Activated CD4-positive, alpha-beta memory T cell treated with anti-CD3 and anti-CD28 coated beads for 36 hours (primary cell): Measurements from ENCODE around the gene BAZ2A. TPM values are rescaled to one million over a fixed set of nuclear protein-coding genes. Genes with fewer than 3 reads are reported as not detected.
A peak's percentile ranks its signal among the peaks of the same experiment; 100 is the strongest.
"Not testable (repeated sequence)": the region's sequence is repeated elsewhere in the genome, so short reads cannot be mapped to it uniquely, and the experiment has no call there.

Experiments
- CTCF ChIA-PET: fragments of 350-600 bp; sonication (Branson Sonifier 250); formaldehyde crosslinking; loops from one replicate; lab custom pipeline; 2021; ENCODE audit warnings: antibody characterized with exemption, inconsistent platforms; lab: Charles Lee
- POLR2A ChIA-PET: fragments of 350-600 bp; sonication (Branson Sonifier 250); formaldehyde crosslinking; loops from one replicate; lab custom pipeline; 2021; ENCODE audit warnings: antibody characterized with exemption; lab: Charles Lee
- DNase-seq: peaks from one replicate; pipeline ENCODE4 v3.0.0-alpha.2; 2020
- H3K27ac Mint-ChIP-seq: one replicate; pipeline ENCODE4 v1.8.0; 2021; ENCODE audit warnings: mixed read lengths
- H3K27me3 Mint-ChIP-seq: one replicate; pipeline ENCODE4 v1.8.0; 2021; ENCODE audit warnings: mixed read lengths
- H3K36me3 Mint-ChIP-seq: one replicate; pipeline ENCODE4 v1.8.0; 2021; ENCODE audit warnings: mixed read lengths
- H3K4me1 Mint-ChIP-seq: one replicate; pipeline ENCODE4 v1.8.0; 2021; ENCODE audit warnings: low read depth, mixed read lengths
- H3K4me3 Mint-ChIP-seq: one replicate; pipeline ENCODE4 v1.8.0; 2021; ENCODE audit warnings: mild to moderate bottlenecking, mixed read lengths
- H3K9me3 Mint-ChIP-seq: one replicate; pipeline ENCODE4 v1.8.0; 2021; ENCODE audit warnings: mixed read lengths
- intact Hi-C: fragments of 100-400 bp; cut with micrococcal nuclease; formaldehyde crosslinking; loops from one replicate; pipeline ENCODE4 v1.15.1; 2023
- total RNA-seq, 2 experiments: library from RNA; stranded (reverse); gene quantifications; one replicate each; pipeline ENCODE4 v1.2.3, GENCODE V29; 2021

Gene BAZ2A
- total RNA-seq, 2 experiments from 2014 or later = 90.7 to 111 TPM

DNA sequence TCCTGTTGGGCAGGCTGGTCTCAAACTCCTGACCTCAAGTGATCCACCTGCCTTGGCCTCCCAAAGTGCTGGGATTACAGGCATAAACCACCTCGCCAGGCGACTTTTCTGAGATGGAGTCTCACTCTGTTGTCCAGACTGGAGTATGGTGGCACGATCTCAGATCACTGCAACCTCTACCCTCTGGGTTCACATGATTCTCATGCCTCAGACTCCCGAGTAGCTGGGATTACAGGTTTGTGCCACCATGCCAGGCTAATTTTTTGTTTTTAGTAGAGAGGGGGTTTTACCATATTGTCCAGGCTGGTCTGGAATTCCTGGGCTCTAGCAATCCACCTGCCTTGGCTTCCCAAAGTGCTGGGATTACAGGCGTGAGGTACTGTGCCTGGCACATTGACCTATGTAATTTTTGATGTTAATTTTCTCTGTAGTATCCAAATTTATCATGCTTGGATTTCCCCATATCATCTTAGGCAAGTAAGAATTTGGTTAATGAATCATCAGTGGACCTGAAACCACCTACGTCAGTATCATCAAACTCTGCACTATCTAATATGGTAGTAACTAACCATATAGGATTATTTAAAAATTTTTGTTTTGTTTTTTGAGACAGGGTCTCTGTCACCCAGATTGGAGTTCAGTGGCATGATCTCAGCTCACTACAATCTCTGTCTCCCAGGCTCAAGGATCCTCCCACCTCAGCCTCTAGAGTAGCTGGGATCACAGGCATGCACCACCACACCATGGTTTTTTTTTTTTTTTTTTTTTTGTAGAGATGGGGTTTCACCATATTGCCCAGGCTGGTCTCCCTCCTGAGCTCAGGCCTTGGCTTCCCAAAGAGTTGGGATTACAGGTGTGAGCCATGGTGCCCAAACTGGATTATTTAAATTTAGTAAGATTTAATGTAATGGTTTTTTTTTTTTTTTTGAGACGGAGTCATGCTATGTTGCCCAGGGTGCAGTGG is 27.6 kb upstream of the BAZ2A start:
- intact Hi-C loops = no loop called here
- H3K9me3 Mint-ChIP-seq = peaks cover 18% of the 10 kb centered on the region
- peak overlapping the region; percentile 73 for H3K27ac Mint-ChIP-seq
- ChIA-PET POLR2A (interaction anchor here (0.6 to 1.6 kb wide), 9 partner anchors 12 to 88 kb away, joined by 3 to 6 read pairs (median 3); partner anchors contain the start of genes ATP5F1B and PTGES3), CTCF (interaction anchor here (0.6 to 1.0 kb wide), 5 partner anchors 10 to 31 kb away, joined by 3 to 5 read pairs (median 3); partner anchors contain the start of genes ATP5F1B and PTGES3)
- peak; percentile 24 for DNase-seq
- H3K27me3 Mint-ChIP-seq = no peaks in the 10 kb centered on the region
- peaks cover 13% of the 10 kb centered on the region for H3K36me3 Mint-ChIP-seq
- H3K4me3 Mint-ChIP-seq = no peak overlapping the region
- peaks cover 20% of the 10 kb centered on the region for H3K4me1 Mint-ChIP-seq

DNA sequence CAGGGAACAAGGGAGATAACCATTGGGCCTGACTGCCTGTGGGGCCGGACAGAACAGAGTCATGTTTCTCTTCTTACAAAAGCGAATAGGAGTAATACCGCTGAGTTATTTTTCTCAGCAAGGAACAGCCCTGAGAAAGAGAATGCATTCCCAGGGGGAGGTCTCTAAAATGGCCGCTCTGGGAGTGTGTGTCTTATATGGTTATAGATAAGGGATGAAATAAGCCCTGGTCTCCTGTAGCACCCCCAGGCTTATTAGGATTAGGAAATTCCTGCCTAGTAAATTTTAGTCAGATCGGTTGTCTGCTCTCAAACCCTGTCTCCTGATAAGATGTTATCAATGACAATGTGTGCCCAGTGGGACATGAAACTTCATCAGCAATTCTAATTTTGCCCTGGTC is 23.7 kb upstream of the BAZ2A start:
- CTCF ChIA-PET, H3K27me3 Mint-ChIP-seq, POLR2A ChIA-PET, intact Hi-C loops, H3K27ac Mint-ChIP-seq, H3K4me3 Mint-ChIP-seq: not testable (repeated sequence)
- Mint-ChIP-seq H3K4me1 (peaks cover 12% of the 10 kb centered on the region), H3K9me3 (peaks cover 19% of the 10 kb centered on the region), H3K36me3 (peaks cover 14% of the 10 kb centered on the region)
- DNase-seq = peak; percentile 15

DNA sequence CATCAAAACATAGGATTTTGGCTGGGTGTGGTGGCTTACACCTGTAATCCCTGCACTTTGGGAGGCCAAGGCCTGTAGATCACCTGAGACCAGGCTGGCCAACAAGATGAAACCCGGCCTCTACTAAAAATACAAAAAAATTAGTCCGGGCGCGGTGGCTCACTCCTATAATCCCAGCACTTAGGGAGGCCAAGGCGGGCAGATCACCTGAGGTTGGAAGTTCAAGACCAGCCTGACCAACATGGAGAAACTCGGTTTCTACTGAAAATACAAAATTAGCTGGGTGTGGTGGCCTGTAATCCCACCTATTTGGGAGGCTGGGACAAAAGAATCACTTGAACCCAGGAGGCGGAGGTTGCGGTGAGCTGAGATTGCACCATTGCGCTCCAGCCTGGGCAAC is 17.9 kb upstream of the BAZ2A start:
- H3K4me3 Mint-ChIP-seq, CTCF ChIA-PET, H3K27ac Mint-ChIP-seq, H3K9me3 Mint-ChIP-seq, H3K27me3 Mint-ChIP-seq: not testable (repeated sequence)
- POLR2A ChIA-PET = interaction anchor here (0.8 kb wide), 1 partner anchor 32 kb away, joined by 3 read pairs; no protein-coding TSS in a partner anchor
- DNase-seq = peak; percentile 1
- Mint-ChIP-seq H3K4me1 (peaks cover 22% of the 10 kb centered on the region), H3K36me3 (peaks cover 33% of the 10 kb centered on the region)
- intact Hi-C loops = loop anchor here (5.0 kb wide), 1 partner anchor 464 kb away; the partner anchor contains the start of gene STAT6

DNA sequence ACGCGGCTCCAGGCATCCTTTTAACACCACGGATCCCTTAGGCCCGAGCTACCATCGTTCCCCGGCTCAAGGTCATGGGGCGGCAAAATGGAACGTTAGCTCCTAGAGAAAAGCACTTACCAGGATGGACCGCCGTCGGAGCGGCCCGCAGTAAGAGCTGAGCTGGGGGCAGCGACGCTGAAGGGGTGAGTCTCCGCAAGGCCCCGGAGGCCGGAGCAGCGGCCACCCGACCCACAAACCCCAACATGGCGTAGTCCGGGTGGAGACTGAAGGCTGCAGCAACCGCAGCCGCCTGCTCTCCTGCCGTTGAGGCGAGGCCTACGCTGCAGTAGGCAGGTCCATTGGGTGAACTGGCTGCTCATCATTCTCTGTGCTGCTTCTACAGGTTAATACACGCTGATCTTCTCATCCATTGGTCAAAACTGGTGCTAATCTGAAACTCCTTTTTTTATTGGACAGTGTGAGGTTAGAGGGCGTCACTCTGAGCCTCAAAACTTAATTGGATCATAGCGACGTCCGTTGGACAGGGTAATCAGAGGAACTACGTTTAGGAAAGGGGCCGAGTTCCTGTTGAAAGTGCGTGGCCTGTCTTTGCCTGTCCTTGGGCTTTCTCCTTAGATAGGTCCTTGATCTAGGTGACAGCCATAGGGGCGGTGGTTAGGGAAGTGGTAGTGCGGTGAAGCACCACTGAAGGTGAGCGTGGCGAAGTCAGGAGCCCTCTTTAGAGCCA is 15.8 kb upstream of the BAZ2A start, which contains the start of gene ATP5F1B:
ATP5F1B (minus strand) TSS at position 268 of the 730 bp plus-strand sequence; CDS start at position 247, 21 bp downstream.
- intact Hi-C loops = loop anchor here (1.0 to 5.0 kb wide), 6 partner anchors 10 to 466 kb away; partner anchors contain the start of genes NACA, PTGES3 and STAT6
- Mint-ChIP-seq H3K4me3 (peak within 1 kb of the TSS; percentile 96), H3K27me3 (no peaks in the 10 kb centered on the region), H3K27ac (peak within 1 kb of the TSS; percentile 98), H3K36me3 (peaks cover 46% of the 10 kb centered on the region), H3K9me3 (no peaks in the 10 kb centered on the region), H3K4me1 (peaks cover 32% of the 10 kb centered on the region)
- peak; percentile 96 for DNase-seq
- ChIA-PET CTCF (interaction anchor here (0.6 to 2.5 kb wide), 5 partner anchors 10 to 420 kb away, joined by 3 to 39 read pairs (median 3); no protein-coding TSS in a partner anchor), POLR2A (interaction anchor here (0.7 to 4.1 kb wide), 11 partner anchors 10 to 527 kb away, joined by 3 to 36 read pairs (median 4); partner anchors contain the start of genes BAZ2A, NACA, PTGES3 and ZC3H10)

DNA sequence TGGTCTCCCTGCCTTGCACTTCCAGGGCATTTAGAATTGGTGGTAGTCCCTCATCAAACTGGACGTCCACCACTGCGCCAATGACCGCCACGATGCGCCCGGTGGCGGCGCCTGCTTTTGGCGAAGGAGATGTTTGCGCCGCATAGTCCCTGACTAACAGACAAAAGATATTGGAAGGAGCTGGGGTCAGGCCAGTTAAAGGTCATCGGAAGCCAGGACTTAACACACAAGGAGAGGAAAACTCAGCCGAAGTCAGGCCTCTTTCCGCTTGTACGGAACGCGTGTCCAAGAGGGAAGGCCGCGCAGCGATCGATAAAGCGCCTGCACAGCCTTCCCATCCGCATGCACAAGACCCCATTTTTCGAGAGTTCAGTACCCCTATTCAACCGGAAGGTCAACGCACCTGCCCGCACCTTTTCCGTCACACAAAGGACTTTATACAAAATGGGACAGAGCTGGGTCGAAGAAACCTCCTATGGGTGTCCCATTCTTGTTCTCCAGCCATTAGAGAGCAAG is 15.1 kb upstream of the BAZ2A start:
- peaks cover 34% of the 10 kb centered on the region for H3K4me1 Mint-ChIP-seq
- DNase-seq = peak; percentile 16
- no peaks in the 10 kb centered on the region for H3K9me3 Mint-ChIP-seq
- peaks cover 50% of the 10 kb centered on the region for H3K36me3 Mint-ChIP-seq
- H3K27me3 Mint-ChIP-seq = no peaks in the 10 kb centered on the region
- CTCF ChIA-PET = interaction anchor here (0.5 to 2.5 kb wide), 4 partner anchors 9 to 261 kb away, joined by 3 to 39 read pairs (median 4); no protein-coding TSS in a partner anchor
- H3K27ac Mint-ChIP-seq = peak overlapping the region; percentile 98
- POLR2A ChIA-PET = interaction anchor here (0.7 to 4.1 kb wide), 9 partner anchors 9 to 527 kb away, joined by 3 to 36 read pairs (median 4); partner anchors contain the start of genes BAZ2A, NACA and ZC3H10
- intact Hi-C loops = loop anchor here (5.0 kb wide), 1 partner anchor 467 kb away; the partner anchor contains the start of gene STAT6
- peak overlapping the region; percentile 96 for H3K4me3 Mint-ChIP-seq

DNA sequence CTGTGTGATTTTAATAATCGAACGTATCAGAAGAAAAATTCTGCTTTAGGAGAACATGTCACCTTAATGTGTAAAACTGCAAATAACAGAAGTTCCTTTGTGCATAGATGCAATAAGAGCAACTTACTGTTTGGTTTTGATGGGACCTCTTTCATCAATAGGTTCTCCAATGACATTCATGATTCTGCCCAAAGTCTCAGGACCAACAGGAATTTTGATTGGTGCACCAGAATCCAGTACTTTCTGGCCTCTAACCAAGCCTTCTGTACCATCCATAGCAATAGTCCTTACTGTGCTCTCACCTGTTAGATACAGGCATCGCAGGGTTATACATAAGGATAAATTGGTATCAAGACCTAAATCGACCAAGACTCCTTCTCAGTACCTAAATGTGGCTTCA is 14.5 kb upstream of the BAZ2A start:
- POLR2A ChIA-PET = interaction anchor here (0.5 to 4.1 kb wide), 6 partner anchors 9 to 526 kb away, joined by 3 to 36 read pairs (median 6); partner anchors contain the start of genes BAZ2A and ZC3H10
- H3K27me3 Mint-ChIP-seq = no peaks in the 10 kb centered on the region
- DNase-seq = no peak
- H3K27ac Mint-ChIP-seq = peak overlapping the region; percentile 98
- H3K9me3 Mint-ChIP-seq = no peaks in the 10 kb centered on the region
- CTCF ChIA-PET = interaction anchor here (2.5 kb wide), 1 partner anchor 9 kb away, joined by 39 read pairs; no protein-coding TSS in a partner anchor
- intact Hi-C loops = loop anchor here (5.0 kb wide), 1 partner anchor 468 kb away; the partner anchor contains the start of gene STAT6
- H3K36me3 Mint-ChIP-seq = peaks cover 54% of the 10 kb centered on the region
- H3K4me3 Mint-ChIP-seq = peak overlapping the region; percentile 96
- peaks cover 34% of the 10 kb centered on the region for H3K4me1 Mint-ChIP-seq

DNA sequence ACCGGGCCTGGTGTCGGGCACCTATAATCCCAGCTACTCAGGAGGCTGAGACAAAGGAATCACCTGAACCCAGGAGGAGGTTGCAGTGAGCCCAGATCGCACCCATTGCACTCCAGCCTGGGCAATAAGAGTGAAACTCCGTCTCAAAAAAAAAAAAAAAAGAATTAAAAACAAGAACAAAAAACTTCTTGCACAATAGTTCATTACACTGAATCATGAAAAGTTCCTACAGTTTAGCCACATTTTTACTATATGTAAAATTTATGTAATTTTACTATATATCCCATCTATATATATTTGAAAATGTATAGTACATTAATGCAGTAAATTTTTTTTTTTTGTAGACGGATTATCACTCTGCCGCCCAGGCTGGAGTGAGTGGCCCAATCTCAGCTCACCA is 11.1 kb upstream of the BAZ2A start:
- intact Hi-C loops = no loop called here
- no peak for DNase-seq
- peak overlapping the region; percentile 13 for H3K27ac Mint-ChIP-seq
- H3K36me3 Mint-ChIP-seq = peaks cover 73% of the 10 kb centered on the region
- H3K9me3 Mint-ChIP-seq = no peaks in the 10 kb centered on the region
- no peaks in the 10 kb centered on the region for H3K27me3 Mint-ChIP-seq
- ChIA-PET POLR2A (no interaction called here), CTCF (interaction anchor here (0.7 kb wide), 1 partner anchor 27 kb away, joined by 3 read pairs; no protein-coding TSS in a partner anchor)
- H3K4me3 Mint-ChIP-seq = no peak overlapping the region
- peaks cover 48% of the 10 kb centered on the region for H3K4me1 Mint-ChIP-seq

DNA sequence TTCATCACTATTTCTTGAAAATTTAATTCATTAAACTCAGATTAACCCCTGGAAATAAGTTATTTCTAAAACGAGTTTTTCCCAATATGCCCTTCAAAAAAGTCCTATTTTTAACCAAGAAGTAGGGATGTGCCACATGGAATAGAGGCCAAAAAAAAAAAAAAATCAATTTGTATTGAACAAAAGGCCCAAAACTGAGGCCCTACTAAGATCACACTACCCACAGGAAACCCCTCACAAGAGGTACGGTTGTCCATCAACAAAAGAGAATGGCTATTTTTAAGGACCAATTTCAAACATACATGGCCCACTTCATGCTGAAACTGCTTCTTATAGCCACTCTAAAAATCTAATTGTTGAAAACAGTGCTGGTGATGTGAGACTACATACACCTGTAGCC is 7.5 kb upstream of the BAZ2A start:
- Mint-ChIP-seq H3K9me3 (no peaks in the 10 kb centered on the region), H3K27me3 (no peaks in the 10 kb centered on the region), H3K27ac (peak overlapping the region; percentile 86), H3K4me3 (no peak overlapping the region), H3K36me3 (peaks cover 43% of the 10 kb centered on the region), H3K4me1 (peaks cover 43% of the 10 kb centered on the region)
- POLR2A ChIA-PET = interaction anchor here (0.7 to 1.6 kb wide), 2 partner anchors 9 to 69 kb away, joined by 4 to 7 read pairs; no protein-coding TSS in a partner anchor
- intact Hi-C loops = loop anchor here (2.0 to 10.0 kb wide), 7 partner anchors 35 to 593 kb away; partner anchors contain the start of genes APOF, NAB2, NACA and PTGES3
- CTCF ChIA-PET = no interaction called here
- no peak for DNase-seq

DNA sequence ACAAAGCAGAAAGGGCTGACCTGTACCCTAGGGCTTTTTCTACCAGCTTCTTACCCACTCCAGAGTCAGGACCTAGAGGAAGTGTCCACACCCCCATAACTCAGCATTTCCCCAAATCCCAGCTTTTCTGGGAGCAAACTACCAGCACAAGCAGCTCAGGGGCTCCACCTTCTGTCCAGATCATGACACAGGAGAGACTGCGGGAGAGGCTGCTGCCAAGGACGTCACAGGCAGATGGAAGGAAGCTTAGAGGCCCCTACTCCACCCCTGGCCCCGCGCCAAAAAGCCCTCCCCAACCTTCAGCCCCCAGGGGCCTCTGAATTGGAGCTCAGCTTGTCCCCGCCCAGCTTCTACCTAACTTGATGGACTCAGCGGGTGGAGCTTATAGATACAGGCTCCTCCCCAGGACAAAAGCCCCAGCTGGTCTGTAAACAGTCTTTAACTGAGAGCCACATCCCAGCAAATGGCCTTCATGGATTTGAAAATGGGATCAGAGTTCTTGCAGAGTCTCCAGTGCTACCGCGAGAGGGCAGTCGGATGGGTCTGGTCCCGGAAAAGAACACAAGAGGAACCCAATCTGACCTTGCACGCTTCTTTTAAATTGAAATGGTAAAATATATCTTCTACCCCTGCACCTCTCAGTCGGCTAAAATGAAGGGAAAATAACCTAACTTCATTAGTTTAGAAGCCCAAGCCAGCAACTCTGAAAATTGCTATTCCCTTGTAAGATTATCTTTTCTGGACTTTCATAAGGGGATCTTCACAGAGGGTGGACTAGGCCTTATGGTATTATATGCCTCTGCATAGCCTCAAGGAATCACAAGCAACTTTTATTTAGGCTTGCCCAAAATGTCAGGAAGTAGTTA is 6.8 kb upstream of the BAZ2A start:
- H3K4me3 Mint-ChIP-seq = peak overlapping the region; percentile 82
- peaks cover 45% of the 10 kb centered on the region for H3K4me1 Mint-ChIP-seq
- H3K27ac Mint-ChIP-seq = peak overlapping the region; percentile 86
- peak; percentile 96 for DNase-seq
- CTCF ChIA-PET = interaction anchor here (0.6 to 3.2 kb wide), 30 partner anchors 9 to 533 kb away, joined by 3 to 39 read pairs (median 5); partner anchors contain the start of genes ATP5F1B, NACA, PA2G4 and PRIM1
- H3K9me3 Mint-ChIP-seq = no peaks in the 10 kb centered on the region
- intact Hi-C loops = loop anchor here (1.0 to 10.0 kb wide), 10 partner anchors 9 to 592 kb away; partner anchors contain the start of genes APOF, NAB2, NACA and PTGES3
- peaks cover 36% of the 10 kb centered on the region for H3K36me3 Mint-ChIP-seq
- POLR2A ChIA-PET = interaction anchor here (0.6 to 3.8 kb wide), 15 partner anchors 8 to 475 kb away, joined by 3 to 59 read pairs (median 4); partner anchors contain the start of genes ATP5F1B, NACA, PTGES3 and STAT2
- H3K27me3 Mint-ChIP-seq = no peaks in the 10 kb centered on the region
